Stimulated activated CD4-positive, alpha-beta T cell treated with anti-CD3 and anti-CD28 coated beads, Interleukin-15, amount 100 ng/mL, for 48 hours (primary cell): ENCODE data around the gene FRAT1.

Experiments
- DNase-seq, 2 donors: peaks; one replicate each; pipeline ENCODE4 v3.0.0-alpha.2; 2020; ENCODE audit warnings: low read depth in 2 of 2

The FRAT1 gene

GRCh38 chr10:97365761-97366351, 46.8 kb downstream of the FRAT1 start:
- DNase-seq, result no peak

GRCh38 chr10:97366572-97366971, 47.5 kb downstream of the FRAT1 start:
- no peak for DNase-seq

GRCh38 chr10:97367126-97367649, 48.1 kb downstream of the FRAT1 start:
- no peak for DNase-seq
